HepG2 (cell line): ENCODE results near the gene GALR3. TPM values are rescaled to one million over a fixed set of nuclear protein-coding genes. Genes with fewer than 3 reads are reported as not detected.
A peak's percentile ranks its signal among the peaks of the same experiment; 100 is the strongest.

Source experiments
- HNF1B ChIP-seq: sonication (generic); formaldehyde crosslinking; IDR thresholded peaks from 2 replicates; pipeline ENCODE4 v1.5.1; 2020; ENCODE audit warnings: mild to moderate bottlenecking, moderate library complexity, missing genetic modification reagents
- HOXA5 ChIP-seq: sonication (generic); formaldehyde crosslinking; IDR thresholded peaks from 2 replicates; pipeline ENCODE4 v1.4.0; 2020; ENCODE audit warnings: missing genetic modification reagents
- IRF9 ChIP-seq: sonication (generic); formaldehyde crosslinking; IDR thresholded peaks from 2 replicates; pipeline ENCODE4 v1.8.0; 2022; ENCODE audit warnings: missing genetic modification reagents, mild to moderate bottlenecking, borderline replicate concordance
- KLF6 ChIP-seq: IDR thresholded peaks from 2 replicates; pipeline ENCODE4 v1.8.0; 2016; ENCODE audit warnings: missing biosample characterization, missing genetic modification reagents
- MAFK ChIP-seq, 2 experiments: IDR thresholded peaks in 1 of 2; conservative IDR thresholded peaks in 1 of 2; 2 replicates each; pipeline ENCODE4 v1.6.1; 2011; ENCODE audit warnings: improper control_type of control experiment in 2 of 2, low read length in 2 of 2
- MXD1 ChIP-seq: sonication (generic); formaldehyde crosslinking; IDR thresholded peaks from 2 replicates; pipeline ENCODE4 v1.4.0; 2020; ENCODE audit warnings: mild to moderate bottlenecking, missing genetic modification reagents
- PAF1 ChIP-seq: IDR thresholded peaks from 2 replicates; pipeline ENCODE4 v1.6.1; 2016; ENCODE audit warnings: missing genetic modification reagents, missing compliant biosample characterization
- PCBP1 ChIP-seq: fragments of 200-400 bp; formaldehyde crosslinking; IDR thresholded peaks from 2 replicates; pipeline ENCODE4 v1.6.1; 2017; ENCODE audit warnings: mild to moderate bottlenecking, low read depth, low read length, borderline replicate concordance
- PHF21A ChIP-seq: sonication (generic); formaldehyde crosslinking; IDR thresholded peaks from 2 replicates; pipeline ENCODE4 v1.5.0; 2020; ENCODE audit warnings: mild to moderate bottlenecking, missing genetic modification reagents
- POLR2G ChIP-seq: fragments of 200-400 bp; formaldehyde crosslinking; IDR thresholded peaks from 2 replicates; pipeline ENCODE4 v1.6.1; 2018; ENCODE audit warnings: mild to moderate bottlenecking, low read depth, low read length, moderate library complexity
- RNF2 ChIP-seq: fragments of 450-650 bp; conservative IDR thresholded peaks from 2 replicates; pipeline ENCODE4 v1.6.1; 2016; ENCODE audit warnings: low read depth
- SMYD3 ChIP-seq: sonication (generic); formaldehyde crosslinking; IDR thresholded peaks from 2 replicates; pipeline ENCODE4 v1.8.1; 2023; ENCODE audit warnings: mild to moderate bottlenecking, missing genetic modification reagents
- SNAI1 ChIP-seq: sonication (generic); formaldehyde crosslinking; IDR thresholded peaks from 2 replicates; pipeline ENCODE4 v1.5.0; 2020; ENCODE audit warnings: mild to moderate bottlenecking, missing genetic modification reagents, borderline replicate concordance
- TCF7 ChIP-seq: sonication (generic); IDR thresholded peaks from 2 replicates; pipeline ENCODE4 v1.6.1; 2016; ENCODE audit warnings: antibody characterized with exemption, low read depth
- TGIF2 ChIP-seq: IDR thresholded peaks from 2 replicates; pipeline ENCODE4 v1.6.1; 2016; ENCODE audit warnings: control low read depth, missing compliant biosample characterization
- ZBTB42 ChIP-seq: sonication (generic); formaldehyde crosslinking; IDR thresholded peaks from 2 replicates; pipeline ENCODE4 v1.5.0; 2020; ENCODE audit warnings: mild to moderate bottlenecking, missing genetic modification reagents
- ZFAT ChIP-seq: sonication (generic); formaldehyde crosslinking; conservative IDR thresholded peaks from 2 replicates; pipeline ENCODE4 v1.8.1; 2023; ENCODE audit warnings: missing genetic modification reagents, inconsistent platforms
- ZFX ChIP-seq: sonication (generic); formaldehyde crosslinking; IDR thresholded peaks from 2 replicates; pipeline ENCODE4 v1.4.0; 2020; ENCODE audit warnings: mild to moderate bottlenecking, low read depth, missing genetic modification reagents, moderate library complexity
- ZMYM2 ChIP-seq: sonication (generic); formaldehyde crosslinking; IDR thresholded peaks from 2 replicates; pipeline ENCODE4 v1.8.0; 2022; ENCODE audit warnings: mild to moderate bottlenecking, missing genetic modification reagents
- ZMYM4 ChIP-seq: sonication (generic); formaldehyde crosslinking; IDR thresholded peaks from 2 replicates; pipeline ENCODE4 v1.8.1; 2023; ENCODE audit warnings: mild to moderate bottlenecking, missing genetic modification reagents
- ZNF546 ChIP-seq: sonication (generic); formaldehyde crosslinking; conservative IDR thresholded peaks from 2 replicates; pipeline ENCODE4 v1.8.1; 2023; ENCODE audit warnings: mild to moderate bottlenecking, missing genetic modification reagents
- ZNF577 ChIP-seq: sonication (generic); formaldehyde crosslinking; IDR thresholded peaks from 2 replicates; pipeline ENCODE4 v1.4.0; 2020; ENCODE audit warnings: mild to moderate bottlenecking, low read depth, missing genetic modification reagents, borderline replicate concordance
- ZNF607 ChIP-seq: sonication (generic); formaldehyde crosslinking; IDR thresholded peaks from 2 replicates; pipeline ENCODE4 v1.5.1; 2020; ENCODE audit warnings: missing genetic modification reagents, mild to moderate bottlenecking, borderline replicate concordance
- ZNF773 ChIP-seq: sonication (generic); formaldehyde crosslinking; IDR thresholded peaks from 2 replicates; pipeline ENCODE4 v1.4.0; 2020; ENCODE audit warnings: missing genetic modification reagents, borderline replicate concordance
- ZSCAN9 ChIP-seq: IDR thresholded peaks from 2 replicates; pipeline ENCODE4 v1.6.1; 2016; ENCODE audit warnings: borderline replicate concordance
- polyA plus RNA-seq, 8 experiments: library from polyadenylated mRNA; depleted of rRNA in 3 of 8; stranded (reverse) in 7 of 8; unstranded in 1 of 8; fragments of >200 nt; fragmentation: Illumina TruSeq in 4 of 8; extraction: Trizol in 4 of 8; gene quantifications; 2 replicates each; pipeline versions ENCODE4 v1.2.1 to v1.2.3, GENCODE V29; 2011 to 2016; ENCODE audit warnings: low read depth in 4 of 8, missing spikeins in 1 of 8, mixed read lengths in 1 of 8; ENCODE audit not compliant: insufficient read depth in 1 of 8
- total RNA-seq, 5 experiments: library from RNA; depleted of rRNA; stranded (reverse); fragments of >200 nt; fragmentation: Illumina TruSeq; extraction: Trizol; gene quantifications; 2 replicates each; pipeline ENCODE4 v1.2.3, GENCODE V29; 2016; ENCODE audit warnings: low read depth in 1 of 5

The GALR3 gene
- total and polyA plus RNA-seq, 2 of the 13 experiments (the other 11 are each of a cell fraction or from before 2014, with no cell fraction given) = 0.13 TPM; not detected in 1

GRCh38 chr22:37802310-37803194, 20.6 kb upstream of the GALR3 start (continued):
- peak; percentile 56; the same call in 1 of the 2 replicates for TF ChIP-seq MXD1 (CRISPR knock-in tag)
- TF ChIP-seq ZNF577 (CRISPR knock-in tag) = no peak
- TF ChIP-seq TCF7 = peak; percentile 61
- TF ChIP-seq ZNF773 (CRISPR knock-in tag) = no peak
- TF ChIP-seq ZNF607 = no peak
- TF ChIP-seq ZFX (CRISPR knock-in tag) = peak; percentile 23; the same call in 1 of the 2 replicates
- TF ChIP-seq ZNF546 (CRISPR knock-in tag) = no peak
- no peak for TF ChIP-seq MAFK (conservative IDR thresholded peaks at IDR 0.05 in 1 of 2, IDR thresholded peaks at IDR 0.05 in 1 of 2; ENCODE audit: low read length in 2 of 2)
- no peak for TF ChIP-seq PHF21A (CRISPR knock-in tag)
- 0 out of 2 replicates have a peak, but pooled peaks have one; percentile 1 for TF ChIP-seq HOXA5 (CRISPR knock-in tag)
- TF ChIP-seq PCBP1 = 0 out of 2 replicates have a peak, but pooled peaks have one; percentile 61
- TF ChIP-seq ZSCAN9 = 0 out of 2 replicates have a peak, but pooled peaks have one; percentile 11
- TF ChIP-seq ZBTB42 (CRISPR knock-in tag) = peak; percentile 42; the same call in 1 of the 2 replicates
- peak; percentile 28 for TF ChIP-seq ZMYM4 (CRISPR knock-in tag)
- TF ChIP-seq SNAI1 (CRISPR knock-in tag) = 0 out of 2 replicates have a peak, but pooled peaks have one; percentile 21
- TF ChIP-seq ZFAT = no peak
- no peak for TF ChIP-seq PAF1 (CRISPR knock-in tag)
- 0 out of 2 replicates have a peak, but pooled peaks have one; percentile 21 for TF ChIP-seq POLR2G
- peak; percentile 53; the same call in 1 of the 2 replicates for TF ChIP-seq ZMYM2 (CRISPR knock-in tag)
- no peak for TF ChIP-seq HNF1B (CRISPR knock-in tag)
- no peak for TF ChIP-seq SMYD3 (CRISPR knock-in tag)
- 0 out of 2 replicates have a peak, but pooled peaks have one; percentile 40 for TF ChIP-seq TGIF2 (CRISPR knock-in tag)
- no peak for TF ChIP-seq RNF2
- TF ChIP-seq KLF6 (CRISPR knock-in tag) = 0 out of 2 replicates have a peak, but pooled peaks have one; percentile 49
- peak; percentile 41; the same call in 1 of the 2 replicates for TF ChIP-seq IRF9 (CRISPR knock-in tag)
